Neural cell (in vitro differentiated cells): ENCODE results near the gene INA. TPM values are rescaled to one million over a fixed set of nuclear protein-coding genes. Genes with fewer than 3 reads are reported as not detected.

Experiments
- H2AFZ ChIP-seq: fragments of 200-600, 300-800 bp; sonication (generic), shearing (Covaris generic); 2 replicates; pipeline ENCODE4 v1.6.0; 2014; ENCODE audit warnings: low read depth, mild to moderate bottlenecking, antibody characterized with exemption, low read length, moderate library complexity
- H3F3A ChIP-seq: fragments of 200-600 bp; shearing (Covaris generic); 2 replicates; pipeline ENCODE4 v1.6.1; 2016; ENCODE audit warnings: mild to moderate bottlenecking, moderate library complexity, mixed read lengths, antibody characterized with exemption, low read length; ENCODE audit not compliant: insufficient read depth, poor library complexity, severe bottlenecking
- H3K27ac ChIP-seq: fragments of 200-600, 300-800 bp; sonication (generic), shearing (Covaris generic); 2 replicates; pipeline ENCODE4 v1.5.1; 2014; ENCODE audit warnings: mild to moderate bottlenecking, low read length, moderate library complexity
- H3K27me3 ChIP-seq: fragments of 300-800, 200-600 bp; sonication (generic), shearing (Covaris generic); 2 replicates; pipeline ENCODE4 v1.6.0; 2014; ENCODE audit warnings: mild to moderate bottlenecking, low read depth, low read length, moderate library complexity; ENCODE audit not compliant: insufficient read depth
- H3K36me3 ChIP-seq: fragments of 300-800, 200-600 bp; sonication (generic), shearing (Covaris generic); 2 replicates; pipeline ENCODE4 v1.5.1; 2014; ENCODE audit warnings: mild to moderate bottlenecking, antibody characterized with exemption, low read length, moderate library complexity; ENCODE audit not compliant: insufficient read depth
- H3K4me2 ChIP-seq: fragments of 300-800, 200-600 bp; sonication (generic), shearing (Covaris generic); 2 replicates; pipeline ENCODE4 v1.6.0; 2014; ENCODE audit warnings: mild to moderate bottlenecking, low read length
- H3K4me3 ChIP-seq: fragments of 300-800, 200-600 bp; sonication (generic), shearing (Covaris generic); 2 replicates; pipeline ENCODE4 v1.5.1; 2014; ENCODE audit warnings: mild to moderate bottlenecking, low read length, moderate library complexity
- H3K79me2 ChIP-seq: fragments of 200-600 bp; shearing (Covaris generic); replicated peaks from 2 replicates; pipeline ENCODE4 v1.6.0; 2014; ENCODE audit warnings: mild to moderate bottlenecking, low read length, moderate library complexity; ENCODE audit not compliant: insufficient read depth
- H3K9ac ChIP-seq: fragments of 300-800, 200-600 bp; sonication (generic), shearing (Covaris generic); 2 replicates; pipeline ENCODE4 v1.6.1; 2016; ENCODE audit warnings: mild to moderate bottlenecking, low read length, mixed read lengths
- H3K9me2 ChIP-seq: fragments of 200-600 bp; shearing (Covaris generic); 2 replicates; pipeline ENCODE4 v1.6.1; 2016; ENCODE audit warnings: mild to moderate bottlenecking, low read length, mixed read lengths; ENCODE audit not compliant: insufficient read depth
- H3K9me3 ChIP-seq: fragments of 200-600, 300-800 bp; sonication (generic), shearing (Covaris generic); 2 replicates; pipeline ENCODE4 v1.6.1; 2016; ENCODE audit warnings: mild to moderate bottlenecking, mixed run types, low read length, moderate library complexity, mixed read lengths
- H4K20me1 ChIP-seq: fragments of 200-600 bp; shearing (Covaris generic); 2 replicates; pipeline ENCODE4 v1.6.1; 2016; ENCODE audit warnings: mild to moderate bottlenecking, mixed run types; ENCODE audit not compliant: insufficient read depth
- EP300 ChIP-seq: fragments of 450-650 bp; conservative IDR thresholded peaks from 2 replicates; pipeline ENCODE4 v1.6.1; 2014; ENCODE audit warnings: antibody characterized with exemption, mild to moderate bottlenecking, moderate library complexity; ENCODE audit not compliant: poor library complexity, severe bottlenecking
- EZH2 ChIP-seq: fragments of 200-600, 300-800 bp; shearing (Covaris generic), sonication (generic); IDR thresholded peaks from 2 replicates; pipeline ENCODE4 v1.6.1; 2014; ENCODE audit warnings: antibody characterized with exemption, low read length, borderline replicate concordance, mild to moderate bottlenecking; ENCODE audit not compliant: insufficient read depth, poor library complexity, severe bottlenecking
- MXI1 ChIP-seq: fragments of 450-650 bp; conservative IDR thresholded peaks from 2 replicates; pipeline ENCODE4 v1.6.1; 2014; ENCODE audit warnings: antibody characterized with exemption, mild to moderate bottlenecking; ENCODE audit not compliant: poor library complexity, severe bottlenecking
- POLR2AphosphoS5 ChIP-seq: IDR thresholded peaks from 2 replicates; pipeline ENCODE4 v1.6.1; 2012
- RAD21 ChIP-seq: fragments of 450-650 bp; conservative IDR thresholded peaks from 2 replicates; pipeline ENCODE4 v1.6.1; 2014; ENCODE audit warnings: antibody characterized with exemption, mild to moderate bottlenecking, moderate library complexity
- SMC3 ChIP-seq: fragments of 450-650 bp; conservative IDR thresholded peaks from 2 replicates; pipeline ENCODE4 v1.6.1; 2014; ENCODE audit warnings: antibody characterized with exemption, mild to moderate bottlenecking, moderate library complexity; ENCODE audit not compliant: poor library complexity
- TAF1 ChIP-seq: IDR thresholded peaks from 2 replicates; pipeline ENCODE4 v1.6.1; 2012; ENCODE audit warnings: low read depth
- polyA plus RNA-seq: library from polyadenylated mRNA; depleted of rRNA; stranded (reverse); fragments of >200 nt; gene quantifications from 2 replicates; pipeline ENCODE4 v1.2.3, GENCODE V29; 2014
- TF ChIP-seq, protein P1 (sequence below): fragments of 450-650 bp; IDR thresholded peaks from 2 replicates; pipeline ENCODE4 v1.5.1; 2014; ENCODE audit warnings: antibody characterized with exemption, mild to moderate bottlenecking, moderate library complexity; ENCODE audit not compliant: poor library complexity, severe bottlenecking
- TF ChIP-seq, protein P2 (sequence below): IDR thresholded peaks from 2 replicates; pipeline ENCODE4 v1.6.1; 2012; ENCODE audit warnings: borderline replicate concordance

Gene INA
- polyA plus RNA-seq, 1 donor from 2014 or later = 349 TPM

DNA sequence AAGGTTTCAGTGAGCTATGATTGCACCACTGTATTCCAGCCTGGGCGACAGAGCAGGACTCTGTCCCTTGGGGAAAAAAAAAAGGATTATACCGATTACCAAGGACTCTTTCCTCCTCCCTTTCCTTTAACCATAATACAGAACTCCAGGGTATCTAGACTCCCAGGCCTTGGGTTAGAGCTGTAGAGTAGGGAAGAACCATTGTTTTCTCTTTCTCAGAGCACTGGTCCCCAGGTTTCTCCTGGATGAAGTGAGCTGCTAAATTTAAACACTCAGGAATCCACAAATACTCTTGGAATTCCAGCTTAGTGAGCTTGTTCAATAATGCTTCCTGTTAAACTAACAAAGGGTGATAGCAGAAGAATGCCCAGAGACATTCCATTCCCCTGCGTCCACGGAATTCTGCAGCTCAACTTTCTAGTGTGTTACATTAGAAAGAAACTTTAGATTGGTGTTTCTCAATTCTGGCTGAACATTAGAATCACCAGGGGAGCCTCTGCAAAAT, 45.8 kb upstream of the INA start:
- Histone ChIP-seq H3K9me2 (no peaks in the 10 kb centered on the region), H3K9ac (no peak overlapping the region), H2AFZ (no peak overlapping the region), H3K9me3 (no peaks in the 10 kb centered on the region), H4K20me1 (no peaks in the 10 kb centered on the region), H3K79me2 (no peaks in the 10 kb centered on the region), H3F3A (no peaks in the 10 kb centered on the region), H3K36me3 (no peaks in the 10 kb centered on the region), H3K27me3 (no peaks in the 10 kb centered on the region), H3K4me2 (no peak overlapping the region), H3K27ac (no peak overlapping the region), H3K4me3 (no peak overlapping the region)
- no peak for TF ChIP-seq SMC3
- no peak for TF ChIP-seq EP300
- no peak for TF ChIP-seq EZH2

DNA sequence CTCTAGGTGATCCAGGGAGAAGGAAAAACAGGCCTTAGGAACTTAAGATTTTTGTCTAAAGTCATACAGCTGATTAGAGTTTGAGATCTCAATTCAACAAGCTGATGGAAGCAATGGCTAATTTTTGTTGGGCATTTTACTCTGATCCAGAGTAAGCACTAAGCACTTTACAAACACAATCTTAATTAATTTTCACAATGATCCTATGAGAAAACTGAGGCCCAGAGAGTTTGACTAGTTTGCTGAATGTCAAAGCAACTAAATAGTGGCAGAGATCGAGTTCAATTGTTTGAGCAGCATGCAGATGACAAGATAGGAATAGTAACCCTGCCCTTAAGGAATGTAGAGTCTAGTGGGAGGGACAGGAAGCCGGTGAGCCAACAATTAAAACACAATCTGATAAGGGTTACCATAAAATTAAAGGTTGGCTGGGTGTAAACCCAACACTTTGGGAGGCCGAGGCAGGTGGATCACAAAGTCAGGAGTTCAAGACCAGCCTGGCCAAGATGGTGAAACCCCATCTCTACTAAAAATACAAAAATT, 44.7 kb upstream of the INA start:
- no peaks in the 10 kb centered on the region for H3K9me3 ChIP-seq
- no peaks in the 10 kb centered on the region for H3F3A ChIP-seq
- no peaks in the 10 kb centered on the region for H3K79me2 ChIP-seq
- H3K27me3 ChIP-seq = no peaks in the 10 kb centered on the region
- no peak overlapping the region for H3K9ac ChIP-seq
- H4K20me1 ChIP-seq = no peaks in the 10 kb centered on the region
- H3K27ac ChIP-seq = no peak overlapping the region
- no peak for TF ChIP-seq SMC3
- no peak for TF ChIP-seq EZH2
- H3K9me2 ChIP-seq = no peaks in the 10 kb centered on the region
- H3K36me3 ChIP-seq = no peaks in the 10 kb centered on the region
- H3K4me3 ChIP-seq = no peak overlapping the region
- H2AFZ ChIP-seq = no peak overlapping the region
- no peak overlapping the region for H3K4me2 ChIP-seq

DNA sequence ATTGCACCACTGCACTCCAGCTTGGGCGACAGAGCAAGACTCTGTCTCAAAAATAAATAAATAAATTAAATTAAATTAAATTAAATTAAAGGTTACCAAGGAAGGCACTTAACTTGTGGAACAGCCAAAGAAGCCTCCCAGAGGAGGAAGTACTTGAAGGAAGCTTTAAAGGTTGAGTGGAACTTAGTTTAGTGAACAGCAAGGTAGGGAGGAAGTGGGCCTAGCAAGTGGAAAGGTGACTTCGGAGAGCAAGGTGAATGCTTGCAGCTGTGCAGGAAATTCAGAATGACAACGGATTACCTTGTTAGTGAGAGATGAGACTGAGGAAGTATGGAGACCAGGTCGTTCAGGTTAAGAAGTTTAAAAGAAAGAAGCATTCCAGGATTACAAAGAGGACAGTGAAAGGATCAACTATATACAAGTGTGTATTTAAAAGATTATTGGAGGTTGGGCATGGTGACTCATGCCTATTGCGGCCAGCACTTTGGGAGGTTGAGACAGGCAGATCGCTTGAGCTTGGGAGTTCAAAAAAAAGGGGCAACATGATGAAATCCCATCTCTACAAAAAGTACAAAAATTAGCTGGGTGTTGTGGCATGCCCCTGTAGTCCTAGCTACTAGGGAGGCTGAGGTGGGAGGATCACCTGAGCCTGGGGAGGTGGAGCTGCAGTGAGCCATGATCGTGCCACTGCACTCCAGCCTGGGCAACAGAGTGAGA, 44.0 kb upstream of the INA start:
- H3K9ac ChIP-seq = no peak overlapping the region
- H3K79me2 ChIP-seq = no peaks in the 10 kb centered on the region
- no peaks in the 10 kb centered on the region for H4K20me1 ChIP-seq
- no peak overlapping the region for H3K27ac ChIP-seq
- H3K9me2 ChIP-seq = no peaks in the 10 kb centered on the region
- no peaks in the 10 kb centered on the region for H3K9me3 ChIP-seq
- no peaks in the 10 kb centered on the region for H3F3A ChIP-seq
- H3K4me2 ChIP-seq = no peak overlapping the region
- no peak for TF ChIP-seq RAD21
- no peak for TF ChIP-seq SMC3
- no peaks in the 10 kb centered on the region for H3K36me3 ChIP-seq
- H3K27me3 ChIP-seq = no peaks in the 10 kb centered on the region
- H2AFZ ChIP-seq = no peak overlapping the region
- no peak overlapping the region for H3K4me3 ChIP-seq

DNA sequence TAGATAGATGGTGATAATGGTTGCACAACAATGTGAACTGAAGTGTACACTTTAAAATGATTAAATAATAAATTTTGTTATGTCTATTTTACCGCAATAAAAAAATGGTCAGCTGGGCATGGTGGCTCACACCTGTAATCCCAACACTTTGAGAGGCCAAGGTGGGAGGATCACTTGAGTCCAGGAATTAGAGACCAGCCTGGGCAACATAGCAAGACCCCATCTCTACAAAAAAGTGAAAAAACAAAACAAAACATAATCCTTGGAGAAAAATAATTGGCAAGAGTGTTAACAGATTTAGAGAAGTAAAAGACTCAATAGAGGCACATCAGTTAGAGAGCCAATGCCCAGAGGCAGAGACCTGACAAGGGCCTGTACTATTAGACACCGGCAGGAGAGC, 41.2 kb upstream of the INA start:
- no peaks in the 10 kb centered on the region for H3K9me3 ChIP-seq
- H3K27me3 ChIP-seq = no peaks in the 10 kb centered on the region
- H3K9ac ChIP-seq = no peak overlapping the region
- H3K4me2 ChIP-seq = no peak overlapping the region
- H3K9me2 ChIP-seq = no peaks in the 10 kb centered on the region
- H3K36me3 ChIP-seq = no peaks in the 10 kb centered on the region
- no peak overlapping the region for H3K27ac ChIP-seq
- no peak overlapping the region for H3K4me3 ChIP-seq
- no peaks in the 10 kb centered on the region for H3F3A ChIP-seq
- H2AFZ ChIP-seq = no peak overlapping the region
- no peak for TF ChIP-seq EP300
- no peak for TF ChIP-seq TAF1
- no peak for TF ChIP-seq EZH2
- TF ChIP-seq, protein P1, sequence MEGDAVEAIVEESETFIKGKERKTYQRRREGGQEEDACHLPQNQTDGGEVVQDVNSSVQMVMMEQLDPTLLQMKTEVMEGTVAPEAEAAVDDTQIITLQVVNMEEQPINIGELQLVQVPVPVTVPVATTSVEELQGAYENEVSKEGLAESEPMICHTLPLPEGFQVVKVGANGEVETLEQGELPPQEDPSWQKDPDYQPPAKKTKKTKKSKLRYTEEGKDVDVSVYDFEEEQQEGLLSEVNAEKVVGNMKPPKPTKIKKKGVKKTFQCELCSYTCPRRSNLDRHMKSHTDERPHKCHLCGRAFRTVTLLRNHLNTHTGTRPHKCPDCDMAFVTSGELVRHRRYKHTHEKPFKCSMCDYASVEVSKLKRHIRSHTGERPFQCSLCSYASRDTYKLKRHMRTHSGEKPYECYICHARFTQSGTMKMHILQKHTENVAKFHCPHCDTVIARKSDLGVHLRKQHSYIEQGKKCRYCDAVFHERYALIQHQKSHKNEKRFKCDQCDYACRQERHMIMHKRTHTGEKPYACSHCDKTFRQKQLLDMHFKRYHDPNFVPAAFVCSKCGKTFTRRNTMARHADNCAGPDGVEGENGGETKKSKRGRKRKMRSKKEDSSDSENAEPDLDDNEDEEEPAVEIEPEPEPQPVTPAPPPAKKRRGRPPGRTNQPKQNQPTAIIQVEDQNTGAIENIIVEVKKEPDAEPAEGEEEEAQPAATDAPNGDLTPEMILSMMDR = no peak
- TF ChIP-seq SMC3 = no peak
- TF ChIP-seq MXI1 = no peak
- TF ChIP-seq RAD21 = no peak
- TF ChIP-seq, protein P2, sequence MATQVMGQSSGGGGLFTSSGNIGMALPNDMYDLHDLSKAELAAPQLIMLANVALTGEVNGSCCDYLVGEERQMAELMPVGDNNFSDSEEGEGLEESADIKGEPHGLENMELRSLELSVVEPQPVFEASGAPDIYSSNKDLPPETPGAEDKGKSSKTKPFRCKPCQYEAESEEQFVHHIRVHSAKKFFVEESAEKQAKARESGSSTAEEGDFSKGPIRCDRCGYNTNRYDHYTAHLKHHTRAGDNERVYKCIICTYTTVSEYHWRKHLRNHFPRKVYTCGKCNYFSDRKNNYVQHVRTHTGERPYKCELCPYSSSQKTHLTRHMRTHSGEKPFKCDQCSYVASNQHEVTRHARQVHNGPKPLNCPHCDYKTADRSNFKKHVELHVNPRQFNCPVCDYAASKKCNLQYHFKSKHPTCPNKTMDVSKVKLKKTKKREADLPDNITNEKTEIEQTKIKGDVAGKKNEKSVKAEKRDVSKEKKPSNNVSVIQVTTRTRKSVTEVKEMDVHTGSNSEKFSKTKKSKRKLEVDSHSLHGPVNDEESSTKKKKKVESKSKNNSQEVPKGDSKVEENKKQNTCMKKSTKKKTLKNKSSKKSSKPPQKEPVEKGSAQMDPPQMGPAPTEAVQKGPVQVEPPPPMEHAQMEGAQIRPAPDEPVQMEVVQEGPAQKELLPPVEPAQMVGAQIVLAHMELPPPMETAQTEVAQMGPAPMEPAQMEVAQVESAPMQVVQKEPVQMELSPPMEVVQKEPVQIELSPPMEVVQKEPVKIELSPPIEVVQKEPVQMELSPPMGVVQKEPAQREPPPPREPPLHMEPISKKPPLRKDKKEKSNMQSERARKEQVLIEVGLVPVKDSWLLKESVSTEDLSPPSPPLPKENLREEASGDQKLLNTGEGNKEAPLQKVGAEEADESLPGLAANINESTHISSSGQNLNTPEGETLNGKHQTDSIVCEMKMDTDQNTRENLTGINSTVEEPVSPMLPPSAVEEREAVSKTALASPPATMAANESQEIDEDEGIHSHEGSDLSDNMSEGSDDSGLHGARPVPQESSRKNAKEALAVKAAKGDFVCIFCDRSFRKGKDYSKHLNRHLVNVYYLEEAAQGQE = no peak
- no peak for TF ChIP-seq POLR2AphosphoS5
- no peaks in the 10 kb centered on the region for H4K20me1 ChIP-seq
- no peaks in the 10 kb centered on the region for H3K79me2 ChIP-seq
